Measurements from ENCODE around the gene C1QL2.

DNA sequence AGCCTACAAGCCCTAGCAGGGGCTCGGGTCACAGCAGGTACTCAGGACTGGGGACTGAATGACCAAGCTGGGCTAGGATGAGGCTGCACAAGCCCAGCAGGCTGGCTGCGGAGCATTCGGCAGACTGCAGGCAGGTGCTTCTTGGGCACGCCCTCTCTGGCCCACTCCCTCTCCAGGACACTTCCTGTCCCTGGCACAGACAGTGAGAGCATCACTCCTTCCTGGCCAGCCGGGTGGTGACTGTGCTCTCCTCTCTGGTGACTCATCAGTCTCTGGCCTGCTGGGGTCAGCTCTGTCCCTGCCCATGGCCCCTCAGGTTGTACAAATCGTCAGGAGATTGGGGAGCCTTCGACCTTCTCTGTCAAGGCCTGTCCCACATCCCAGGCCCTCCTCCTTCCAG is 22.5 kb downstream of the C1QL2 start:
- no peak for TF ChIP-seq POLR2A (IDR thresholded peaks at IDR 0.05)
- TF ChIP-seq POLR2AphosphoS5 (IDR thresholded peaks at IDR 0.05): no peak
- TF ChIP-seq, protein P1, sequence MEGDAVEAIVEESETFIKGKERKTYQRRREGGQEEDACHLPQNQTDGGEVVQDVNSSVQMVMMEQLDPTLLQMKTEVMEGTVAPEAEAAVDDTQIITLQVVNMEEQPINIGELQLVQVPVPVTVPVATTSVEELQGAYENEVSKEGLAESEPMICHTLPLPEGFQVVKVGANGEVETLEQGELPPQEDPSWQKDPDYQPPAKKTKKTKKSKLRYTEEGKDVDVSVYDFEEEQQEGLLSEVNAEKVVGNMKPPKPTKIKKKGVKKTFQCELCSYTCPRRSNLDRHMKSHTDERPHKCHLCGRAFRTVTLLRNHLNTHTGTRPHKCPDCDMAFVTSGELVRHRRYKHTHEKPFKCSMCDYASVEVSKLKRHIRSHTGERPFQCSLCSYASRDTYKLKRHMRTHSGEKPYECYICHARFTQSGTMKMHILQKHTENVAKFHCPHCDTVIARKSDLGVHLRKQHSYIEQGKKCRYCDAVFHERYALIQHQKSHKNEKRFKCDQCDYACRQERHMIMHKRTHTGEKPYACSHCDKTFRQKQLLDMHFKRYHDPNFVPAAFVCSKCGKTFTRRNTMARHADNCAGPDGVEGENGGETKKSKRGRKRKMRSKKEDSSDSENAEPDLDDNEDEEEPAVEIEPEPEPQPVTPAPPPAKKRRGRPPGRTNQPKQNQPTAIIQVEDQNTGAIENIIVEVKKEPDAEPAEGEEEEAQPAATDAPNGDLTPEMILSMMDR (IDR thresholded peaks at IDR 0.05): no peak

Data from gastroesophageal sphincter (tissue), 3 donors.